Panc1 (cell line): ENCODE data around the gene STXBP4. TPM values are rescaled to one million over a fixed set of nuclear protein-coding genes. Genes with fewer than 3 reads are reported as not detected.

ENCODE experiments used
- ATAC-seq: fragments of 200-7000 bp; cut with Tn5 transposase; 2 replicates; pipeline ENCODE4 v1.9.1; 2020; ENCODE audit warnings: mild to moderate bottlenecking, moderate library complexity
- BruUV-seq: library from RNA; stranded (reverse); fragments of 400-500 nt; replicated peaks from 2 replicates; lab custom pipeline; 2021; lab: Mats Ljungman, UMichigan
- CTCF ChIA-PET: fragments of 300-600 bp; sonication (Branson Sonifier 250); formaldehyde crosslinking; loops from one replicate; lab custom pipeline; 2022; ENCODE audit warnings: antibody characterized with exemption; lab: Charles Lee
- POLR2A ChIA-PET: fragments of 300-600 bp; sonication (Branson Sonifier 250); formaldehyde crosslinking; loops from one replicate; lab custom pipeline; 2022; ENCODE audit warnings: antibody characterized with exemption; lab: Charles Lee
- DNase-seq: peaks from one replicate; pipeline ENCODE4 v3.0.0-alpha.2; 2010; ENCODE audit warnings: low read depth, low spot score
- H3K27ac ChIP-seq: 2 replicates; pipeline ENCODE4 v1.5.1; 2011; ENCODE audit warnings: mild to moderate bottlenecking, low read length, inconsistent platforms
- H3K27me3 ChIP-seq: fragments of 200-500 bp; sonication (Bioruptor generic); 2 replicates; pipeline ENCODE4 v1.6.0; 2014; ENCODE audit warnings: low read length, inconsistent platforms; ENCODE audit not compliant: control insufficient read depth, insufficient read depth
- H3K36me3 ChIP-seq: fragments of 200-500 bp; sonication (Bioruptor generic); 2 replicates; pipeline ENCODE4 v1.5.1; 2014; ENCODE audit warnings: inconsistent platforms, mild to moderate bottlenecking, low read length, moderate library complexity; ENCODE audit not compliant: control insufficient read depth, insufficient read depth
- H3K4me1 ChIP-seq: 2 replicates; pipeline ENCODE4 v1.5.1; 2011; ENCODE audit warnings: inconsistent platforms, mild to moderate bottlenecking, low read length, moderate library complexity; ENCODE audit not compliant: control insufficient read depth, insufficient read depth
- H3K4me3 ChIP-seq, 2 experiments: 2 replicates each; pipeline ENCODE4 v1.5.1; 2011 to 2012; ENCODE audit warnings: low read depth in 2 of 2, low read length in 2 of 2, mild to moderate bottlenecking in 2 of 2, inconsistent platforms in 1 of 2, moderate library complexity in 1 of 2
- H3K9me3 ChIP-seq: fragments of 200-500 bp; sonication (Bioruptor generic); 2 replicates; pipeline ENCODE4 v1.5.1; 2014; ENCODE audit warnings: low read depth, mild to moderate bottlenecking, inconsistent platforms, low read length, moderate library complexity; ENCODE audit not compliant: control insufficient read depth, insufficient read depth
- CTCF ChIP-seq: fragments of 450-650 bp; IDR thresholded peaks from 2 replicates; pipeline ENCODE4 v1.5.1; 2017; ENCODE audit warnings: mild to moderate bottlenecking
- POLR2AphosphoS5 ChIP-seq: IDR thresholded peaks from 2 replicates; pipeline ENCODE4 v1.6.1; 2012; ENCODE audit warnings: mild to moderate bottlenecking, low read depth, low read length, moderate library complexity
- REST ChIP-seq, 2 experiments: IDR thresholded peaks; 2 replicates each; pipeline ENCODE4 v1.6.1; 2011 to 2012; ENCODE audit warnings: low read depth in 2 of 2, control low read depth in 1 of 2, low read length in 1 of 2, mild to moderate bottlenecking in 1 of 2, moderate library complexity in 1 of 2; ENCODE audit not compliant: insufficient read depth in 1 of 2
- SIN3A ChIP-seq: IDR thresholded peaks from 2 replicates; pipeline ENCODE4 v1.6.1; 2012; ENCODE audit warnings: low read depth, mild to moderate bottlenecking, low read length, moderate library complexity, borderline replicate concordance; ENCODE audit not compliant: insufficient read depth
- TCF7L2 ChIP-seq: IDR thresholded peaks from 2 replicates; pipeline ENCODE4 v1.6.1; 2011; ENCODE audit warnings: mild to moderate bottlenecking, low read depth, low read length, inconsistent platforms
- in situ Hi-C: cut with HindIII; loops from 2 replicates; pipeline ENCODE4 v1.10.0; 2016; ENCODE audit warnings: low sequenced_read_pairs, low pct_unique_long_range_greater_than_20kb
- intact Hi-C: fragments of 100-400 bp; cut with micrococcal nuclease; formaldehyde crosslinking; loops from one replicate; pipeline ENCODE4 v1.10.0; 2022; ENCODE audit not compliant: unreplicated experiment
- total RNA-seq: library from RNA; stranded (reverse); gene quantifications from one replicate; pipeline ENCODE4 v1.2.1, GENCODE V29; 2021; ENCODE audit not compliant: unreplicated experiment

Gene STXBP4
- total RNA-seq, 1 experiment from 2014 or later, result 12.8 TPM

- ATAC-seq, result no peak
- in situ Hi-C loops, result no loop called here
- Histone ChIP-seq H3K4me1 (no peaks in the 10 kb centered on the region), H3K36me3 (peaks cover 7% of the 10 kb centered on the region; the same call in 1 of the 2 replicates), H3K27me3 (no peaks in the 10 kb centered on the region), H3K9me3 (no peaks in the 10 kb centered on the region), H3K4me3 (no peak overlapping the region), H3K27ac (no peak overlapping the region)
- no peak for DNase-seq
- ChIA-PET CTCF (no interaction called here), POLR2A (no interaction called here)
- no TSS peak for BruUV-seq
- intact Hi-C loops, result no loop called here
- TF ChIP-seq TCF7L2 (no peak), CTCF (no peak), POLR2AphosphoS5 (no peak)
Measured at GRCh38 chr17:54927525-54927924, 41.0 kb upstream of the STXBP4 start.

GRCh38 chr17:54932711-54933110 is 35.9 kb upstream of the STXBP4 start:
- intact Hi-C loops, result no loop called here
- in situ Hi-C loops, result no loop called here
- no peak for DNase-seq
- ATAC-seq, result no peak
- H3K27me3 ChIP-seq, result no peaks in the 10 kb centered on the region
- no peak overlapping the region for H3K27ac ChIP-seq
- no peaks in the 10 kb centered on the region for H3K9me3 ChIP-seq
- no peak overlapping the region for H3K4me3 ChIP-seq
- CTCF ChIA-PET, result no interaction called here
- POLR2A ChIA-PET, result no interaction called here
- BruUV-seq, result no TSS peak
- TF ChIP-seq REST (IDR thresholded peaks at IDR 0.05; ENCODE audit: insufficient read depth in 1 of 2, low read depth in 2 of 2, low read length in 1 of 2) (no peak), SIN3A (no peak), CTCF (no peak), TCF7L2 (no peak), POLR2AphosphoS5 (no peak)
- H3K36me3 ChIP-seq, result peaks cover 26% of the 10 kb centered on the region
- H3K4me1 ChIP-seq, result no peaks in the 10 kb centered on the region
